ENCODE measurements around the gene WDTC1.
A peak's percentile ranks its signal among the peaks of the same experiment; 100 is the strongest.
"Not testable (repeated sequence)": the region's sequence is repeated elsewhere in the genome, so short reads cannot be mapped to it uniquely, and the experiment has no call there.

WDTC1 gene

GRCh38 chr1:27253596-27253995 is 19.2 kb downstream of the WDTC1 start:
- no peak for DNase-seq

- no peak for DNase-seq
These were observed 20.7 kb downstream of the WDTC1 start for GRCh38 chr1:27255136-27255535.

- no peak for DNase-seq
These were observed 22.7 kb downstream of the WDTC1 start for GRCh38 chr1:27257155-27257554.

GRCh38 chr1:27258598-27258997 is 24.2 kb downstream of the WDTC1 start:
- DNase-seq = peak; percentile 13

GRCh38 chr1:27267153-27267552 is 32.7 kb downstream of the WDTC1 start:
- no peak for DNase-seq

- no peak for DNase-seq
These were observed 34.8 kb downstream of the WDTC1 start for GRCh38 chr1:27269276-27269675.

GRCh38 chr1:27274204-27274603 is 39.8 kb downstream of the WDTC1 start:
- no peak for DNase-seq

- no peak for DNase-seq
These were observed 41.3 kb downstream of the WDTC1 start for GRCh38 chr1:27275696-27276095.

- DNase-seq = peak; percentile 95
These were observed 50.2 kb downstream of the WDTC1 start for GRCh38 chr1:27284425-27285273.

GRCh38 chr1:27285274-27285660 is 50.8 kb downstream of the WDTC1 start:
- DNase-seq = no peak

GRCh38 chr1:27285821-27286220 is 51.4 kb downstream of the WDTC1 start:
- not testable (repeated sequence) for DNase-seq

- DNase-seq = not testable (repeated sequence)
These were observed 54.7 kb downstream of the WDTC1 start for GRCh38 chr1:27289125-27289524.

GRCh38 chr1:27290581-27290980 is 56.1 kb downstream of the WDTC1 start:
- no peak for DNase-seq

- DNase-seq = no peak
These were observed 57.7 kb downstream of the WDTC1 start for GRCh38 chr1:27292106-27292505.

GRCh38 chr1:27293915-27294314 is 59.5 kb downstream of the WDTC1 start:
- DNase-seq = no peak

GRCh38 chr1:27296773-27297291 is 62.4 kb downstream of the WDTC1 start:
- peak; percentile 82 for DNase-seq

- DNase-seq = no peak
These were observed 63.5 kb downstream of the WDTC1 start for GRCh38 chr1:27297903-27298302.

GRCh38 chr1:27298632-27299384 is 64.4 kb downstream of the WDTC1 start:
- no peak for DNase-seq

- DNase-seq = no peak
These were observed 65.2 kb downstream of the WDTC1 start for GRCh38 chr1:27299385-27300271.

GRCh38 chr1:27300341-27301051 is 66.1 kb downstream of the WDTC1 start:
- peak; percentile 84 for DNase-seq

GRCh38 chr1:27301052-27301422 is 66.6 kb downstream of the WDTC1 start:
- no peak for DNase-seq

GRCh38 chr1:27301582-27302199 is 67.3 kb downstream of the WDTC1 start:
- DNase-seq = no peak
